ENCODE results near the gene CKLF. TPM values are rescaled to one million over a fixed set of nuclear protein-coding genes. Genes with fewer than 3 reads are reported as not detected.

Gene CKLF
- total RNA-seq, 3 donors from 2014 or later, result 26.9 to 42.0 (median 29.1) TPM

DNA sequence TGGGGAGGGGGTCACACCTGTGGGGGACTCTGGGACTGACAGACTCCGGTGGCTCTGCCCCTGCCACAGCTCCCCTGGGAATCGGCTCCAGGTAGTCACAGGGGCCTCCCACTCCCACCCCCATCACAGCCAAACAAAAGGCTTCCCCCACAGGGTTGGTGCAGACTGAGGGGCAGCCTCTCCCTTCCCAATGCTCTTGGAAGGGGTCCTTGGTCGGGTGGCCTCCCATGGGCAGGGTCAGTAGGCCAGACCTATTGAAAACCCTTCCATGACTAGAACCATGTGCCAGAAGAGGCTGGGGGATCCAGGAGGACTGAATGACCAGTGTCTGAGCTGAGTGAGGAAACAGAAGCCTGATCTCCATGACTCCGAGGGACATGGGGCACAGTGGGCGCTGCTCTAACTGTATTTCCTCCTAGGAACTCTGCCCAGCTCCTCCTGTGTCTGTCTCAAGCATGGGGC, 31.1 kb upstream of the CKLF start:
- Histone ChIP-seq H3K36me3 (ENCODE audit: low read depth) (peaks cover 4% of the 10 kb centered on the region), H3K9me3 (no peaks in the 10 kb centered on the region), H3K4me1 (ENCODE audit: low read depth) (peaks cover 22% of the 10 kb centered on the region), H3K4me3 (no peak overlapping the region)
- ATAC-seq (no peak), DNase-seq (no peak)
- intact Hi-C loops (cut with DNase I, micrococcal nuclease), result no loop called here
- TF ChIP-seq, protein P1, sequence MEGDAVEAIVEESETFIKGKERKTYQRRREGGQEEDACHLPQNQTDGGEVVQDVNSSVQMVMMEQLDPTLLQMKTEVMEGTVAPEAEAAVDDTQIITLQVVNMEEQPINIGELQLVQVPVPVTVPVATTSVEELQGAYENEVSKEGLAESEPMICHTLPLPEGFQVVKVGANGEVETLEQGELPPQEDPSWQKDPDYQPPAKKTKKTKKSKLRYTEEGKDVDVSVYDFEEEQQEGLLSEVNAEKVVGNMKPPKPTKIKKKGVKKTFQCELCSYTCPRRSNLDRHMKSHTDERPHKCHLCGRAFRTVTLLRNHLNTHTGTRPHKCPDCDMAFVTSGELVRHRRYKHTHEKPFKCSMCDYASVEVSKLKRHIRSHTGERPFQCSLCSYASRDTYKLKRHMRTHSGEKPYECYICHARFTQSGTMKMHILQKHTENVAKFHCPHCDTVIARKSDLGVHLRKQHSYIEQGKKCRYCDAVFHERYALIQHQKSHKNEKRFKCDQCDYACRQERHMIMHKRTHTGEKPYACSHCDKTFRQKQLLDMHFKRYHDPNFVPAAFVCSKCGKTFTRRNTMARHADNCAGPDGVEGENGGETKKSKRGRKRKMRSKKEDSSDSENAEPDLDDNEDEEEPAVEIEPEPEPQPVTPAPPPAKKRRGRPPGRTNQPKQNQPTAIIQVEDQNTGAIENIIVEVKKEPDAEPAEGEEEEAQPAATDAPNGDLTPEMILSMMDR (IDR thresholded peaks at IDR 0.05), result no peak

DNA sequence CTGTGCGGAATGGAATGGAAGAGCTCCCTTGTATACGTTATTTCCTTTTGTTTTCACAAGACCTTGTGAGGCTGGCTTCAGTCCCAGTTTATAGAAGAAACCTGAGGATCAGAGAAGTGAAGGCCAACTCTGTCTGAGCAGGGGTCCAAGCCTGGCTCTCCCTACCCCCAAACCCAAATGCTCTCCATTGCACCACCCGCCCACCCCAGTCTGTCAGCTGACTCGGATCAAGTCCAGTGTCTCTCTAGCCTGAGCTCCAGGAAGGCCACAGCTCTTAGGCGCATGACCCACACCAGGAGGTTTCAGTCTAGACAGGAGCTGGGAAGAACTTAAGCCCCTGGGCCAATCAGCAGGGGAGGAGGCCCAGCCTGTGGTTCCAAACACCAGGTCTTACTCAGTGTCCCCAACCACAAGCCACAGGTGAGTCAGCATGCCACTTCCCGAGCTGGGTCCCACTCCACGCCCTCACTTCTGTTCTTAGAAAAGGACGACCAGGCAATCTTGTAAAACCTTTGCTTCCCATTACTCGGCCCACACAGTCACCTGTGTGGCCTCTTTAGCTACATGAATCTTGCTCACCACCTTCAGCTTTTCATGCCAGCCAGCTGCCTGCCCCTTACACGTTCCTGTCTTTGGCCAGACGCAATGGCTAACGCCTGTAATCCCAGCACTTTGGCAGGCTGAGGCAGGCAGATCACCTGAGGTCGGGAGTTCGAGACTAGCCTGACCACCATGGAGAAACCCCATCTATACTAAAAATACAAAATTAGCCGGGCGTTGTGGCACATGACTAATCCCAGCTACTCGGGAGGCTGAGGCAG, 30.2 kb upstream of the CKLF start:
- peak; percentile 66 to 88 (median 71) for DNase-seq
- Histone ChIP-seq H3K4me3 (no peak overlapping the region), H3K9me3 (no peaks in the 10 kb centered on the region), H3K36me3 (ENCODE audit: low read depth) (no peaks in the 10 kb centered on the region), H3K4me1 (ENCODE audit: low read depth) (peaks cover 13% of the 10 kb centered on the region)
- intact Hi-C loops (cut with DNase I, micrococcal nuclease), result no loop called here
- TF ChIP-seq, protein P1 (IDR thresholded peaks at IDR 0.05), result no peak
- peak; percentile 68 for ATAC-seq

DNA sequence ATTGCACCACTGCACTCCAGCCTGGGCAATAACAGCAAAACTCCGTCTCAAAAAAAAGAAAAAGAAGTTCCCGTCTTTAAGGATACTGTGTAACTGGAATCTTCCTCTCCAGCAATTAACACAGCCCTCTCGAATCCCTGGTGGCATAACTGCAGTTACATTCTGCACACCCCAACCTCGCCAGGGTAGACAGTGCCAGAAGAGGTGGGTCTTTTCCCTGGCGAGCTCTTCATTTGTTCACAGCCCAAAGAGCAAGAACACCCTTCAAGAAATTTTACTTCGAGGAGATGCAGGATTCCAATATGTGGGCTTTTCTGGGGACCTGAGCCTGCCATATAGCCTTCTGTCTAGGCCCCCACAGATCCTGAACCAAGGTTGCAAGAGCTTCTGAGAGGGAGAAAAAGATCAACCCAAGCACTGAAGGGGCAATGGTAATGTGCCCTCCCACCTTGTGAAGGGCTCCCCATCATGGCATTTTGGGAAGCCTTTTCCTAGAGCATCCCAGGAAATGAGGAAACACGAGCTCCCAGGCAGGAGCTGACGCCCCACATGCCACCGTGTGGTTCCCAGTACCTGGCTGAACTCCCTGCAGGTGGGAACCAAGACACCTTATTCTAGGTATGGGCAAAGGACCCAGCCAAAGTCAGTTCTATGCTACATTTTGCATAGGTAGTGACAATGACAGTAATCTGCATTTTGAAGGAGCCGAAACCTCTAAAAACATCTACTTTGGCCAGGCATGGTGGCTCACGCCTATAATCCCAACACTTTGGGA, 29.4 kb upstream of the CKLF start:
- ATAC-seq, result no peak
- H3K36me3 ChIP-seq (ENCODE audit: low read depth), result no peaks in the 10 kb centered on the region
- no peak overlapping the region for H3K4me3 ChIP-seq
- TF ChIP-seq, protein P1 (IDR thresholded peaks at IDR 0.05), result no peak
- intact Hi-C loops (cut with DNase I, micrococcal nuclease), result no loop called here
- peaks cover 5% of the 10 kb centered on the region for H3K4me1 ChIP-seq (ENCODE audit: low read depth)
- no peaks in the 10 kb centered on the region for H3K9me3 ChIP-seq
- DNase-seq, result no peak

DNA sequence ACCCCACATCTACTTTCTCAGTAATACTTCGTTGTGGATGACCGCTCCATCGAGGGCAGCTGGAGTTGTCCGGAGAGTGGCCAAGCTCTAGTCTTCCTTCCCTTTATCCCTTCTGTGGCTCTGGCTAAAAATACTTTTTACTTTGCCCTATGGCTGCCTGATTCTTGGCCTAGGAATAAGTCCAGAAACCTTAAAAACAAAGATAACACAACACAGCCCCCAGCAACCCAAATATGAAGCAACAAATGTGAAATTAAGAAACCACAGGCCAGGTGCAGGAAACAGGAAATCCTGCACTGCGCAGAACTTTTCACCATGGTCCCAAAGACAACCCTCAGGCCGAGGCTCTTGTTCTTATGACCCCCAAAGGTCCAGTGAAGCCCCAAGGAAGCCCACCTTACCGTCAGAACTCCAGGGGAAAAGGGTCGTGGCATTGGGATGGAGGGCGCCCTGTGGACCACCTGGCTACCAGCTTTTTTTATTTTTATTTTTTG, 28.5 kb upstream of the CKLF start:
- Histone ChIP-seq H3K4me3 (no peak overlapping the region), H3K4me1 (ENCODE audit: low read depth) (no peaks in the 10 kb centered on the region), H3K36me3 (ENCODE audit: low read depth) (no peaks in the 10 kb centered on the region), H3K9me3 (no peaks in the 10 kb centered on the region)
- TF ChIP-seq, protein P1 (IDR thresholded peaks at IDR 0.05), result no peak
- peak; percentile 47 for ATAC-seq
- no peak for DNase-seq
- intact Hi-C loops (cut with DNase I, micrococcal nuclease), result no loop called here

DNA sequence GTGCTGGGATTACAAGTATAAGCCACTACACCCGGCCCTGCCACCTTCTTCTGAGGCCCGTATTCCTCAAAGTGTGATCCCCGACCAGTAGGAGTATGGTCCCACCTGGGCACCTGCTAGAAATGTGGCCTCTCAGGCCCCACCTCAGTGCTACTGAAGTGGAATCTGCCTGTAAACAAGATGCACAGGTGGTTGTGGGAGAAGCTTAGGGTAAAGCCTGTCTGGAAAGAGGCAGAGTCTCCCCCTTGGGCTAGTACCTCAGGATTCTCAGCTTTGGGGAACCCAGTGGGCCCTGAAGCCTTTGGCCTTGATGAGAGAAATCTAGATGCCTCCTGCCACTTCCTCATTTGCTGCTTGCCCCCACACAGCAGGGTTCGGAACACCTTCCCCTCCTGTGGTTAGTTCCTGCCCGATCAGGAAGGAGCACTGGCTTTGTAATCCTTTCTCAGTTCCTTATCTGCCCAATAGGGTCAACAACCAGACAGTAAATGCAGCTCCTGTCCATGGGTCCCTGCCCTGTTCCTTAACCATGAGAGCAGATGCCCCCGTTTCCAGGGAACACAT, 27.7 kb upstream of the CKLF start:
- ATAC-seq (peak; percentile 69), DNase-seq (peak in 1 of 3 donors; percentile 45)
- Histone ChIP-seq H3K36me3 (ENCODE audit: low read depth) (no peaks in the 10 kb centered on the region), H3K4me3 (no peak overlapping the region), H3K9me3 (no peaks in the 10 kb centered on the region), H3K4me1 (ENCODE audit: low read depth) (no peaks in the 10 kb centered on the region)
- intact Hi-C loops (cut with DNase I, micrococcal nuclease), result no loop called here
- TF ChIP-seq, protein P1 (IDR thresholded peaks at IDR 0.05), result no peak

Measured in mucosa of descending colon (tissue), 3 donors.